ENCODE data around the gene UBE2K. TPM values are rescaled to one million over a fixed set of nuclear protein-coding genes. Genes with fewer than 3 reads are reported as not detected.
"Not testable (repeated sequence)": the region's sequence is repeated elsewhere in the genome, so short reads cannot be mapped to it uniquely, and the experiment has no call there.

Gene UBE2K, protein sequence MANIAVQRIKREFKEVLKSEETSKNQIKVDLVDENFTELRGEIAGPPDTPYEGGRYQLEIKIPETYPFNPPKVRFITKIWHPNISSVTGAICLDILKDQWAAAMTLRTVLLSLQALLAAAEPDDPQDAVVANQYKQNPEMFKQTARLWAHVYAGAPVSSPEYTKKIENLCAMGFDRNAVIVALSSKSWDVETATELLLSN
- total RNA-seq = 99.4 and 106 TPM in 2 replicates

DNA sequence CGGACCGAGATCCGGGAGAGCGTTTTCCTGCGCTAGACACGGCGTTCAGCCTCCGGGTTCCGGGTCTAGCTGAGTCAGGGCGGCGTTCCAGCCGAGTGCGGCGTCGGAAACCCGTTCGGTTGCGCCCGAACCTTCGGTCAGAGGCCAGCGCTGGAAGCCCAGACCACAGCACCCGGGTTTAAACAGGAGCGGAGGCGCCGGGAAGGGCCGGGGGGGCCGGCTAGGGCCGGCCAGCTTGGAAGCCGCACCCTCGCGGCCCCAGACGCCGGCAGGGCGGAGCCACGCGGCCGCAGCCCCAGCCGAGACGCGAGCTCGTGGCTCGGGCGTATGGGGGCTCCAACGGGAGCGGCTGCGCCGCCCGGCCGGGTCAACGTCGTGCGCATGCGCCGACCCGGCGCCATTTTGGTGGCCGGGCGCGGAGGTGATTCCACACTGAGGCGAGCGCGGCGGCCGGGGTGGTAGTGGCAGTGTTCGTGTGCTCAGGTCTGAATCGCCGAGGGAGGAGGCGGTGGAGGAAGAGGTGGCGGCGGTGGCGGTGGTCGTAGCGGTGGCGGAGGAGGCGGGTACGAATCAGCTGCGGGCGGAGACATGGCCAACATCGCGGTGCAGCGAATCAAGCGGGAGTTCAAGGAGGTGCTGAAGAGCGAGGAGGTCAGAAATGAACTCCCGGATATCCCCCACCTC is at the start of gene UBE2K:
TSS of gene UBE2K (plus strand) at position 397 of the 684 bp plus-strand sequence. CDS start at position 589, 192 bp downstream.
- H3K36me3 Mint-ChIP-seq (ENCODE audit: low read depth) = peaks cover 18% of the 10 kb centered on the region
- H3K27me3 Mint-ChIP-seq = no peaks in the 10 kb centered on the region
- peaks cover 24% of the 10 kb centered on the region for H3K4me1 Mint-ChIP-seq

DNA sequence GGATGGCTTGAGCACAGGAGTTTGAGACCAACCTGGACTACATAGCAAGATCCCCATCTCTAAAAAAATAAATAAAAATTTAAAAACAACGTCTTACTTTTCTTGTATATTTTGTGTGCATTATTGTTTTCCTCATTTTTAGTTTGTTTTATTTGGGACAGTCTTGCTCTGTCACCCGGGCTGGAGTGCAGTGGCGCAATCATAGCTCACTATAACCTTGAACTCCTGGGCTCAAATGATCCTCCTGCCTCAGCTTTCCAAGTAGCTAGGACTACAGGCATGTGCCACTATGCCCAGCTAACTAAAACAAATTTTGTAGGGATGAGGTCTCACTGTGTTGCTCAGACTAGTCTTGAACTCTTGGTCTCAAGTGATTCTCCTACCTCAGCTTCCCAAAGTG is 49.7 kb upstream of the UBE2K start:
- Mint-ChIP-seq H3K27ac (no peak overlapping the region), H3K36me3 (ENCODE audit: low read depth) (no peaks in the 10 kb centered on the region), H3K4me3 (no peak overlapping the region), H3K27me3 (no peaks in the 10 kb centered on the region), H3K9me3 (no peaks in the 10 kb centered on the region), H3K4me1 (no peaks in the 10 kb centered on the region)
- intact Hi-C loops (cut with micrococcal nuclease) = no loop called here
- no peak for DNase-seq

More for the DNA sequence above, at the start of gene UBE2K:
- H3K4me3 Mint-ChIP-seq = peak within 1 kb of the TSS; percentile 99
- DNase-seq = peak; percentile 98
- no peaks in the 10 kb centered on the region for H3K9me3 Mint-ChIP-seq
- intact Hi-C loops (cut with micrococcal nuclease) = loop anchor here (2.0 to 10.0 kb wide), 7 partner anchors 59 to 629 kb away; partner anchors contain the start of genes LIAS, RPL9, SMIM14 and UGDH
- peak within 1 kb of the TSS; percentile 99 for H3K27ac Mint-ChIP-seq

DNA sequence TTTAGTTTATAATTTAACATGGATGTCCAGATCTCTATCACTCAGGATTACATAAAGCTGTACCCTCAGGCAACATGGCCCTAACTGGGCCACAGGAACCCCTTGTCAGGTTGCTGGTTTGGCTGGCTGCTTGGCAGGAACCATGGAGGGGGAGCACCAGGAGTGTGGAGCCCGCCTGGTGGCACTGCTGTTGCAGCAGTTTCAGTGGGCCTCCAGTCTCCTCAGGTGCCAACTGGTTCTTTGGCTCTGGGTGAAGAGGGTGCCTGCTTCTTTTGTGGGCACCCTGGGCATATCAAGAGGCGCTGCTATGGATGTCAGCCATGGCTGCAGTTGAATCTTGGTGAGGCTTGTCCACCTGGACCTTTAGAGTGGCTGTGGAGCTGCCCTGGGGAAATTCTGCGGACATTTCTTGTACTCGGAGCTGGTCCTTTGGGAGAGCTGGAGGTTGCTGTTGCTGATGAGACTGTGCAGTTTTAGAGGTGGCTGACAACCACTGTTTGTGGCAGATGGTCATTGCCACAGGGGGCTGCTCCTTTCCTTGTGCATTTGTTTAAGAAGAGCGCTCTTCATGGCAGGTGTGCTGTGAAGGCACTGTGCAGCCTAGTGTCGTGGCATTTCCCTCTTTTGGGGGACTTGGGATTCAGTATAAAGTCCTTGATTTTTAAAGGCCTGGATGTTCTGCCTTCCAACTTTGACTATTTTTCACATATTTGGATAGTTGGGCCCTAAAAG is 48.9 kb upstream of the UBE2K start:
- no peaks in the 10 kb centered on the region for H3K4me1 Mint-ChIP-seq
- DNase-seq = no peak
- no peaks in the 10 kb centered on the region for H3K27me3 Mint-ChIP-seq
- intact Hi-C loops (cut with micrococcal nuclease) = no loop called here
- H3K4me3 Mint-ChIP-seq = no peak overlapping the region
- H3K27ac Mint-ChIP-seq = no peak overlapping the region
- H3K9me3 Mint-ChIP-seq = no peaks in the 10 kb centered on the region
- no peaks in the 10 kb centered on the region for H3K36me3 Mint-ChIP-seq (ENCODE audit: low read depth)

DNA sequence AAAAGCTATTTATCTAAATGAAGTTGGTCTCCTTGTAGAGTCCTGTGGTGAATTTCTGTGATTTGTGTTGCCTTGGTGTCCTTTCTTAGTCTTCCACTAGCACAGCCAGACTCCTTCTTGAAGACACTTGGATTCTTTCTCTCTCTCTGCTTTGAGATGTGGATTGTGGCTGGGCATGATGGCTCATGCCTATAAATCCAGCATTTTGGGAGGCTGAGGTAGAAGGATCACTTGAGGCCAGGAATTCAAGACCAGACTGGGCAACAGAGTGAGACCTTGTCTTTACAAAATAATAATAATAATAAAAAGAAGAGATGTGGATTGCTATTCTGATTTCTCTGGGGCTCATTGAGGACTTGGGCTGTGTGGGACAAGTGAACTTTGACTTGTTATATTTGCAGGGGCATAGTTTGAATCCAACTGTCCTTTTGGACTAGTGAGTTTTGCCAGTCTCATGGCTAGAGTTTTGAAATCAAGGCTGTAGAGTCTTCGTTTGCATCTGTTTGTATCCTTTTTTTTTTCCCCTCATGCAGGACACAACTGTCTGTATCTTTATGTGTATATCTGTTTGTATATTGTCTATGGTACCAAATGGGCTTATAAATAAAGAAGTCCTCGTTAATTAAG is 48.2 kb upstream of the UBE2K start:
- no peak overlapping the region for H3K4me3 Mint-ChIP-seq
- H3K4me1 Mint-ChIP-seq = no peaks in the 10 kb centered on the region
- intact Hi-C loops (cut with micrococcal nuclease) = no loop called here
- DNase-seq = no peak
- no peak overlapping the region for H3K27ac Mint-ChIP-seq
- H3K9me3 Mint-ChIP-seq = no peaks in the 10 kb centered on the region
- H3K27me3 Mint-ChIP-seq = no peaks in the 10 kb centered on the region
- H3K36me3 Mint-ChIP-seq (ENCODE audit: low read depth) = no peaks in the 10 kb centered on the region

DNA sequence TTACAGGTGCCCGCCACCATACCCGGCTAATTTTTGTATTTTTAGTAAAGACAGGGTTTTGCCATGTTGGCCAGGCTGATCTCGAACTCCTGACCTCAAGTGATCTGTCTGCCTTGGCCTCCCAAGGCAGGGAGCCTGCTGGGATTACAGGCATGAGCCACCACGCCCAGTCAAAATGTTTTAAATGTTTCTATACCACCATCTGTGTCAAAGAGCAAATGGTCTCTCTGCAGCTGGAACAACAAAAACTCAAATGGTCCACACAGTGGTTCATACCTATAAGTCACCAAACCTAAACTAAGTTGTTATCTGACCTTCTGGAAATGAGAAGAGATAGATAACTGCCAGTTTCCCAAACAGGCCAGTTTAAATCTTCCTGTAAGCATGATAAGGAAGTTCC is 46.4 kb upstream of the UBE2K start:
- intact Hi-C loops (cut with micrococcal nuclease); H3K27me3 Mint-ChIP-seq; H3K9me3 Mint-ChIP-seq; H3K4me1 Mint-ChIP-seq; H3K4me3 Mint-ChIP-seq; H3K36me3 Mint-ChIP-seq (ENCODE audit: low read depth); DNase-seq; H3K27ac Mint-ChIP-seq: not testable (repeated sequence)

DNA sequence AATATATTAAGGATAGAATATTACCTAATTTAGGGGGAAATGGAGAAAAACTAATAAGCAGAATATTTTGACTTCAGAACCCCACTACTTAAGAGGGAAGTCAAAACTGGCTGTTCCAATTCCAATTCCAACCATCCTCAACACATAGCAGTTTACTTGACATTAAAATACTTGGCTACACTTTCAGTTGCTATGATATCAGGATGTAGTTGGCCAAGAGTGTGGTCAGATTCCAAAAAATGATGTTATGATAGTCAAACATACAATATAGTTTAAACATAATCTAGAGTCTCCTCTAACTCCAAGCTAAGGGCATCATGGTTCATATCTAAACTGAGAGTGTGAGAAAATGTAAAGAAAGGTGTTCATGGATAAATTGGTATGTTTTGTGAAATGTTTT is 42.7 kb upstream of the UBE2K start:
- Mint-ChIP-seq H3K27ac (no peak overlapping the region), H3K4me3 (no peak overlapping the region), H3K9me3 (no peaks in the 10 kb centered on the region), H3K4me1 (peaks cover 10% of the 10 kb centered on the region), H3K27me3 (no peaks in the 10 kb centered on the region), H3K36me3 (ENCODE audit: low read depth) (no peaks in the 10 kb centered on the region)
- intact Hi-C loops (cut with micrococcal nuclease) = loop anchor here (5.0 kb wide), 1 partner anchor 188 kb away; no protein-coding TSS in a partner anchor
- DNase-seq = no peak

DNA sequence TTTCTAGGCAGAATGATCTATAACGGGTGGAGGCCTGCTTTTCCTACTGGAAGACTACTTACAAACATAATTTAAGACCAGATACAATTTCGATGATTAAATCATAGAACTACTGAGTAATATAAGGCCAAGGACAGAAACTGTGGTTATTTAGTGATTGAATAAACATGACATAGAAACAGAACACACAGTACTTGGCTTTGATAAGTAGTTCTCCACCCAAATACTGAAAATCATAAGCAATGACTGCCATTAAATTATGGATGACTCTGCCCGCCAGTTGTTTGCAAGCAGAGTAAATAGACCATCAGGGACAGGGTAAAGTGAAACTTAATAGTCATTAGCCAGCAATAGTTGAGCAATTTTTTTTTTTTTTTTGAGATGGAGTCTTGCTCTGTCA is 42.1 kb upstream of the UBE2K start:
- no peaks in the 10 kb centered on the region for H3K36me3 Mint-ChIP-seq (ENCODE audit: low read depth)

DNA sequence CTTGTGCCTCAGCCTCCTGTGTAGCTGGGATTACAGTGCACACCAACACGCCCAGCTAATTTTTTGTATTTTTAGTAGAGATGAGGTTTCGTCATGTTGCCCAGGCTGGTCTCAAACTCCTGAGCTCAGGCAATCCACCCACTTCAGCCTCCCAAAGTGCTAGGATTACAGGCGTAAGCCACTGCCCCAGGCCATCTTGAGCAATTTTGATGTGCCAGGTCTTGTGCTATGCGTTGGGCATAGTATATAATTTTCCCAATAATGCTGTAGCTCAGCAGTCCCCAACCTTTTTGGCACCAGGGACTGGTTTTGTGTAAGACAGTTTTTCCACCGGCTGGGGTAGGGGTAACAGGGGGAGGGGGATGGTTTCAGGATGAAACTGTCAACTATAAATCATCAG is 41.3 kb upstream of the UBE2K start:
- not testable (repeated sequence) for H3K27ac Mint-ChIP-seq; H3K27me3 Mint-ChIP-seq; H3K36me3 Mint-ChIP-seq (ENCODE audit: low read depth); DNase-seq; H3K4me1 Mint-ChIP-seq; H3K9me3 Mint-ChIP-seq; H3K4me3 Mint-ChIP-seq
- intact Hi-C loops (cut with micrococcal nuclease) = loop anchor here (5.0 kb wide), 1 partner anchor 189 kb away; no protein-coding TSS in a partner anchor

More for the DNA sequence above, 42.1 kb upstream of the UBE2K start:
- no peak for DNase-seq
- H3K27me3 Mint-ChIP-seq = no peaks in the 10 kb centered on the region
- peaks cover 10% of the 10 kb centered on the region for H3K4me1 Mint-ChIP-seq
- no peak overlapping the region for H3K4me3 Mint-ChIP-seq
- intact Hi-C loops (cut with micrococcal nuclease) = loop anchor here (5.0 kb wide), 1 partner anchor 189 kb away; no protein-coding TSS in a partner anchor
- H3K27ac Mint-ChIP-seq = no peak overlapping the region
- H3K9me3 Mint-ChIP-seq = no peaks in the 10 kb centered on the region

DNA sequence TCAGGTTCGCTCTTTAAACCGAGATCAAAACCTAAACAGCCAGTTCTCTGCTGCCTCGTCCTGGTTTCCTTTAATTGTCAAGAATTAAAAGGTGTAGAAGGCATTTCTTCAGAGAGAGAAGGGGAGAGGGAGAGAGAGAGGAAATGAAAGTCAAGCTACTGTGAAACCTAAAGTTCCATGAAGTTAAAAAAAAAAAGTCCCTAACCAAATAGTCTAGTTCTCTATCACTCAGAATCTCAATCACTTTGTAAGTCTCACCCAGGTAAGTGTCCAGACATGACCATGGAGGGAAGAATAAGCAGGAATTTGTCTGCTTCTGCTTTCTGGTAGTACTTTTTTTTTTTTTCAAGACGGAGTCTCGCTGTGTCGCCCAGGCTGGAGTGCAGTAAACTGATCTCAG is 40.5 kb upstream of the UBE2K start:
- no peaks in the 10 kb centered on the region for H3K27me3 Mint-ChIP-seq
- no peak for DNase-seq
- peak overlapping the region; percentile 20 for H3K27ac Mint-ChIP-seq
- intact Hi-C loops (cut with micrococcal nuclease) = loop anchor here (5.0 kb wide), 1 partner anchor 190 kb away; no protein-coding TSS in a partner anchor
- peaks cover 10% of the 10 kb centered on the region for H3K4me1 Mint-ChIP-seq
- no peaks in the 10 kb centered on the region for H3K36me3 Mint-ChIP-seq (ENCODE audit: low read depth)
- no peak overlapping the region for H3K4me3 Mint-ChIP-seq
- H3K9me3 Mint-ChIP-seq = no peaks in the 10 kb centered on the region

DNA sequence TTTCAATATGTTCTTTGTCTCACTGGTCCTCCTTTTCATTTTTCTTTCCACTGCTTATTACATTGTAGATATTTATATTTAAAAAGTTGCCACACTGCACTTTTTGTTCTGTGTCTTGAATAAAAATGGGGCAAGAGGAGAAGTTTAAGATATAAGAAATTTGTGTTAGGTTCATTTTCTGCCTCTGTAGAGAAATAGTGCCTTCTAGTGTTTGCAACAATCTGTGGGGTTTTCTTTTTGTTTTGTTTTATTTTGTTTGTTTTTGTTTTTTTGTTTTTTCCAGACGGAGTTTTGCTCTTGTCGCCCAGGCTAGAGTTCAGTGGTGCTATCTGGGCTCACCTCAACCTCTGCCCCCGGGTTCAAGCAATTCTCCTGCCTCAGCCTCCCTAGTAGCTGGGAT is 39.2 kb upstream of the UBE2K start:
- Mint-ChIP-seq H3K4me1 (peaks cover 10% of the 10 kb centered on the region), H3K36me3 (ENCODE audit: low read depth) (no peaks in the 10 kb centered on the region), H3K27me3 (no peaks in the 10 kb centered on the region), H3K4me3 (no peak overlapping the region), H3K9me3 (no peaks in the 10 kb centered on the region), H3K27ac (no peak overlapping the region)
- intact Hi-C loops (cut with micrococcal nuclease) = loop anchor here (5.0 kb wide), 1 partner anchor 191 kb away; no protein-coding TSS in a partner anchor
- DNase-seq = no peak

DNA sequence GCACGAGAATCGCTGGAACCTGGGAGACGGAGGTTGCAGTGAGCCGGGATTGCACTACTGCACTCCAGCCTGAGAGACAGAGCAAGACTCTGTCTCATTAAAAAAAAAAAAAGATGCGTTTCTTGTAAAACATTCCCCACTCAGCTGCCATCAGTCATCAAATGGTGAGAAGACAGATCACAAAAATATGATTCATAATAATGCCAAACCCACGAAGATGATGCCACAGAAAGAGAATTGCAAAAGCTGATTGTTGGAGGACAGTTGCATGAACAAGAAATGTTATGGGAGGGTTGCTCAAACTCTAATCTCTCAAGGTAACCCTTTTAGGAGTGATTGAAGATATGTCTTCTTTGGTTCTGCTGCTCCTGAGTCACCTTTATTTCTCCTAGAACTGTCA is 37.9 kb upstream of the UBE2K start:
- H3K9me3 Mint-ChIP-seq = no peaks in the 10 kb centered on the region
- no peaks in the 10 kb centered on the region for H3K36me3 Mint-ChIP-seq (ENCODE audit: low read depth)
- H3K27ac Mint-ChIP-seq = no peak overlapping the region
- intact Hi-C loops (cut with micrococcal nuclease) = no loop called here
- H3K4me3 Mint-ChIP-seq = no peak overlapping the region
- no peak for DNase-seq
- H3K4me1 Mint-ChIP-seq = peaks cover 10% of the 10 kb centered on the region
- H3K27me3 Mint-ChIP-seq = peaks cover 2% of the 10 kb centered on the region

DNA sequence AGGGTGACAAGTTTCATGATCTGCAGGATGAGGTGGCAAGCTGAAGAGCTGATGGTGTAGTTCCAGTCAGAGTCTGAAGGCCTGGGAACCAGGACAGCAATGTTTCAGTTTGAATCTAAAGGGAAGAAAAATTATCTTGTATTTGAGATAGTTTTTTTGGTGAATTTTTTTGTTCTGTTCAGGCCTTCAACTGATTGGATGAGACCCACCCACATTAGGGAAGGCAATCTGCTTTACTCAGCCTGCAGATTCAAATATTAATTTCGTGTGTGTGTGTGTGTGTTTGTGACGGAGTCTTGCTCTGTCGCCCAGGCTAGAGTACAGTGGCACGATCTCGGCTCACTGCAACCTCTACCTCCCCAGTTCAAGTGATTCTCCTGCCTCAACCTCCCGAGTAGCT is 37.2 kb upstream of the UBE2K start:
- DNase-seq = no peak
- Mint-ChIP-seq H3K4me1 (peaks cover 10% of the 10 kb centered on the region), H3K4me3 (no peak overlapping the region), H3K36me3 (ENCODE audit: low read depth) (no peaks in the 10 kb centered on the region), H3K27ac (no peak overlapping the region), H3K9me3 (no peaks in the 10 kb centered on the region), H3K27me3 (peaks cover 3% of the 10 kb centered on the region)
- intact Hi-C loops (cut with micrococcal nuclease) = no loop called here

DNA sequence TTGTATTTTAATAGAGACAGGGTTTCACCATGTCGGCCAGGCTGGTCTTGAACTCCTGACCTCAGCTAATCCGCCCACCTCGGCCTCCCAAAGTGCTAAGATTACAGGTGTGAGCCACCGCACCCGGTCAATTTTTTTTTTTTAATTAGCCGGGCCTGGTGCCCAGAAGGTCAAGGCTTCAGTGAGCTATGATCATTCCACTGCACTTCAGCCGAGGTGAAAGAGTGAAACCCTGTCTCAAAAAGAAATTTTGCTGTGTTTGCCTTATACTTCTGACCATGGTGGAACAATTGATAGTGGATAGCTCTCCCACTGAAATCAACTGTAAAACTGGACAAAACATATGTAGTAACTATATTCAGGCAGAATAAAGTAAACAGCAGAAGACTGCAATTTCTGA is 35.3 kb upstream of the UBE2K start:
- H3K27ac Mint-ChIP-seq = no peak overlapping the region
- H3K9me3 Mint-ChIP-seq = no peaks in the 10 kb centered on the region
- peaks cover 5% of the 10 kb centered on the region for H3K27me3 Mint-ChIP-seq
- intact Hi-C loops (cut with micrococcal nuclease) = no loop called here
- H3K4me3 Mint-ChIP-seq = no peak overlapping the region
- DNase-seq = no peak
- H3K36me3 Mint-ChIP-seq (ENCODE audit: low read depth) = no peaks in the 10 kb centered on the region
- H3K4me1 Mint-ChIP-seq = peaks cover 4% of the 10 kb centered on the region

Data from activated CD4-positive, alpha-beta T cell treated with anti-CD3 and anti-CD28 coated beads, Interleukin-2, amount 10 ng/mL, durations not matched to agents 24 days and 14 days (primary cell).